Measurements from ENCODE around the gene GGACT. TPM values are rescaled to one million over a fixed set of nuclear protein-coding genes. Genes with fewer than 3 reads are reported as not detected.
"Not testable (repeated sequence)": the region's sequence is repeated elsewhere in the genome, so short reads cannot be mapped to it uniquely, and the experiment has no call there.

The GGACT gene
- total RNA-seq, 1 donor from 2014 or later, result 3.7 TPM

GRCh38 chr13:100526318-100527000, 62.1 kb downstream of the GGACT start:
- H3K9me3 ChIP-seq (ENCODE audit: control insufficient read depth in 3 of 3, low read length in 3 of 3), result no peaks in the 10 kb centered on the region
- no peaks in the 10 kb centered on the region for H3K27me3 ChIP-seq (ENCODE audit: control insufficient read depth in 3 of 3, insufficient read depth in 3 of 3, low read length in 3 of 3)
- H3K9ac ChIP-seq (ENCODE audit: low read depth in 1 of 3, low read length in 3 of 3), result no peak overlapping the region
- no peaks in the 10 kb centered on the region for H3K4me1 ChIP-seq (ENCODE audit: control insufficient read depth in 3 of 3, insufficient read depth in 3 of 3, low read length in 3 of 3)
- H3K4me3 ChIP-seq (ENCODE audit: low read length in 3 of 3), result no peak overlapping the region
- H3K36me3 ChIP-seq (ENCODE audit: control insufficient read depth in 3 of 3, insufficient read depth in 3 of 3, low read length in 3 of 3), result peaks cover 0 to 12% (median 4%) of the 10 kb centered on the region in 3 donors
- no peak overlapping the region for H3K27ac ChIP-seq (ENCODE audit: low read depth, low read length)

DNA sequence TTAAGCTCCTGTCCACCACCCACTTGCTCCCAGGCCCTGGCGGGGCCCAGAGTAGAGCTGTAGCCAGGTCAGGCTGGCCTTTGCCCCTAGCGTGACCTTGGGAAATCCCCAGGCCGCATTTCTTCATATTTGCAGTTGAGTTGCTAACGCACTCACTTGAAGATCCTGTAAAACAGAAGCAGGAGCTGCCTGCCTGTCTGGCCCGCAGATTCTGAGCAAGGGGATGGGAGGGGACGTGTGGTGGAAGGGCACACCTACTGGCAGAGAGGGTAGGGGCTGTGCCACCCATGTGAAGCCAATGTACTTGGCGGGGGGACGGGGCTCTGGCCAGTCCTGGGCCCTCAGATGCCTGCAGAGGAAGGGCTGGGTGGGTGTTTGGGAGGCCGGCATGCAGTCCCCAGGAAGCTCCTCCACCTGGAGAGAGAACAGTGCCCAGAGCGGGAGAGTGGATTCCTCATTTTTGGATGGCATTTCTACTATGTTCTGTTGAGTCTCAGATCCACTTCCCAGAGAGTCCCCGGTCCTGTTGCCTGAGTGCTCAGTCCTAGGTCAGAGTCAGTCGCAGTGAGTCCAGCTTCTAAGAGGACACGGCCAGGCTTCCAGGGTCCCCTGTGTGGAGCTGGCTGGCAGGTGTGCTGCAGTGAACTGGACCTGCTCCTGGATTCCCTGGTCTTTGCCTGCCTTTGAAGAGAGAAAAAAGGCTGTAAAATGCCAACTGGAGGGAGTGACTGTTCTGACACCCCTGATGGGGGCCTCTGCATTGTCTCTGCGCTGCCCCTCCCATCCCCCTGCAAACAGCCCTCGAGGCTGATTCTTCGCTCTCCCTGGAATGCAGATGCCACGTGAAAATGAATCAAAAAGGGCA, 62.9 kb downstream of the GGACT start:
- Histone ChIP-seq H3K9me3 (ENCODE audit: control insufficient read depth in 3 of 3, low read length in 3 of 3) (no peaks in the 10 kb centered on the region), H3K4me1 (ENCODE audit: control insufficient read depth in 3 of 3, insufficient read depth in 3 of 3, low read length in 3 of 3) (no peaks in the 10 kb centered on the region), H3K27ac (ENCODE audit: low read depth, low read length) (no peak overlapping the region), H3K9ac (ENCODE audit: low read depth in 1 of 3, low read length in 3 of 3) (no peak overlapping the region), H3K27me3 (ENCODE audit: control insufficient read depth in 3 of 3, insufficient read depth in 3 of 3, low read length in 3 of 3) (no peaks in the 10 kb centered on the region), H3K36me3 (ENCODE audit: control insufficient read depth in 3 of 3, insufficient read depth in 3 of 3, low read length in 3 of 3) (peaks cover 0 to 12% (median 4%) of the 10 kb centered on the region in 3 donors), H3K4me3 (ENCODE audit: low read length in 3 of 3) (no peak overlapping the region)

DNA sequence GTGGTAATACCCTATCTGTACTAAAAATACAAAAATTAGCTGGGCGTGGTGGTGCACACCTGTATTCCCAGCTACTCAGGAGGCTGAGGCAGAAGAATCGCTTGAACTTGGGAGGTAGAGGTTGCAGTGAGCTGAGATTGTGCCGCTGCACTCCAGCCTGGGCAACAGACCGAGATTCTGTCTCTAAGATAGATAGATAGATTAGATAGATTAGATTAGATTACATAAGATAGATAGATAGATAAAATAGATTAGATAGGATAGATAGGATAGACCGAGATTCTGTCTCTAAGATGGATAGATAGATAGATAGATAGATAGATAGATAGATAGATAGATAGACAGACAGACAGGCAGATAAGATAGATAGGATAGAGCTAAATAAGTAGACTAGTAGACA, 63.9 kb downstream of the GGACT start:
- peaks cover 0 to 12% (median 4%) of the 10 kb centered on the region in 3 donors for H3K36me3 ChIP-seq (ENCODE audit: control insufficient read depth in 3 of 3, insufficient read depth in 3 of 3, low read length in 3 of 3)
- H3K9ac ChIP-seq (ENCODE audit: low read depth in 1 of 3, low read length in 3 of 3); H3K4me1 ChIP-seq (ENCODE audit: control insufficient read depth in 3 of 3, insufficient read depth in 3 of 3, low read length in 3 of 3); H3K27ac ChIP-seq (ENCODE audit: low read depth, low read length); H3K9me3 ChIP-seq (ENCODE audit: control insufficient read depth in 3 of 3, low read length in 3 of 3); H3K4me3 ChIP-seq (ENCODE audit: low read length in 3 of 3); H3K27me3 ChIP-seq (ENCODE audit: control insufficient read depth in 3 of 3, insufficient read depth in 3 of 3, low read length in 3 of 3): not testable (repeated sequence)

DNA sequence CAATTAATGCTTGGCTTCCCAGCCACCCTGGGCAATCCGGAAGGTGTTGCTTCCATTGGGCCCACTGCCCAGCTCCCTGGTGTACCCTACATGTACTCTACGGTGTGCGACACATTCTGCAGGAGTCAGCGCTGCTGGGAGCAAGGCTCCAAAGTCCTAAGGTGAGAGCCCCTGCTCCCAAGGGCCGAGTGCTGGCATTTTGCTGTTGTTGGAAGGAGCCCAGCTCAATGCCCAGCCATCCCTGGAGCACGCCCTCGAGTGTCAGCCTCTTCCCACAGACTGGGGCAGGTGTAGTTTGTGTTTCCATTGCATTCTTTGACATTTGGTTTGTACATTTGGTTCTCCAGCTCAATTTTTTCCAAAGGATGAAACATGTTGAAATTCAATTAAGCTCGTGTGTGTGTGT, 64.6 kb downstream of the GGACT start:
- Histone ChIP-seq H3K27ac (ENCODE audit: low read depth, low read length) (no peak overlapping the region), H3K36me3 (ENCODE audit: control insufficient read depth in 3 of 3, insufficient read depth in 3 of 3, low read length in 3 of 3) (peaks cover 0 to 9% (median 4%) of the 10 kb centered on the region in 3 donors), H3K27me3 (ENCODE audit: control insufficient read depth in 3 of 3, insufficient read depth in 3 of 3, low read length in 3 of 3) (no peaks in the 10 kb centered on the region), H3K9me3 (ENCODE audit: control insufficient read depth in 3 of 3, low read length in 3 of 3) (no peaks in the 10 kb centered on the region), H3K4me3 (ENCODE audit: low read length in 3 of 3) (no peak overlapping the region), H3K4me1 (ENCODE audit: control insufficient read depth in 3 of 3, insufficient read depth in 3 of 3, low read length in 3 of 3) (no peaks in the 10 kb centered on the region), H3K9ac (ENCODE audit: low read depth in 1 of 3, low read length in 3 of 3) (no peak overlapping the region)

DNA sequence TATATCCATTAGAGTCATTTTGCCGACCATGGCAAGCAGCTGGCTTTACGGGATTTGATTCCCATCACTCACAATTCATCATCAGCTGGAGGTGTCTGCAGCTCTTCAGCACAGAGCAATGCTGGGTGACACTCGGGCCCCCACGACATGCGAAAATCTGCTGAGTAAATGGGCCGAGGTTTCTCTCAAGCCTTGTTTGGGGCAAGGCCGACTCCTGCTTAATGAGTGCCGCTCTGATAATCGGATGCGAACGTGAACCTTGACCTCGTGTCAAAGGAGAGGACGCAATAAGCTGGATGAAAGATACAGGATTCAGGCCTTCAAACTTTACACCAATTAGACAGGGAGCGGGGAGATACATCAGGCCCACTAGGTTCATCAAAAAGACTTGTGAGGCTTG, 65.2 kb downstream of the GGACT start:
- Histone ChIP-seq H3K9ac (ENCODE audit: low read depth in 1 of 3, low read length in 3 of 3) (no peak overlapping the region), H3K4me1 (ENCODE audit: control insufficient read depth in 3 of 3, insufficient read depth in 3 of 3, low read length in 3 of 3) (no peaks in the 10 kb centered on the region), H3K9me3 (ENCODE audit: control insufficient read depth in 3 of 3, low read length in 3 of 3) (no peaks in the 10 kb centered on the region), H3K27ac (ENCODE audit: low read depth, low read length) (no peak overlapping the region), H3K4me3 (ENCODE audit: low read length in 3 of 3) (no peak overlapping the region), H3K36me3 (ENCODE audit: control insufficient read depth in 3 of 3, insufficient read depth in 3 of 3, low read length in 3 of 3) (peaks cover 0 to 9% (median 4%) of the 10 kb centered on the region in 3 donors), H3K27me3 (ENCODE audit: control insufficient read depth in 3 of 3, insufficient read depth in 3 of 3, low read length in 3 of 3) (no peaks in the 10 kb centered on the region)

DNA sequence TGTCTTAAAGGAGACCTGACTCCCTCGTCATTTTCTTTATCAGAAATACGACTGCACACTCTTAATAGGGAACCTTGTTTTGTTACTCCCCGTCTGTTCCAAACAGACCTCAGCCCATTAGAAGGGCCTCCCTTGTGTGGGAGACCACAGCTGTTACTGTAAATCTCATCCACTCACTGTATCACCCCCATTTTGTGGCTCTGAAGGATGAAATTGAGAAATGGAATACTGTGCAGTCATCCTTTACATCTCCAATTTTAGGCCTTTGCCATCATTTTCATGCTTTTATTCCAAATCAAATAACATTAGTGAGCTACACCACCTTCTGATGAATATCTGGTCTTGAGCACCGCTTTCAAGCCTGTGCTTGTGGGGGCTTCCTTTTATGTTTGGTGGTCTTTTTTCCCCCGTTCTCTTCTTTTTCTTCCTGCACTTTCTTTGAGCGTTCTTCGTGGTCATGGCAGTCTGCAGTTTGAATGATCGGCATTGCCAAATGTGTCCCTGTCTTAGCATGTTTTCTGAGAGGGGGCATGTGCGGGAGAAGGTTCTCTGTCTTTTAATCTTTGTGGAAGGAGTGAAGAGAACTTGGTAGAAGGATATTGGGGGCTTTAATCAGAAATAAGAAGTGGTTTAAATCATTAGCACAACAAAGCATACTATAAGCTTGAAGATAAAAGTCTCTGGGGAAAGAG, 65.8 kb downstream of the GGACT start:
- peaks cover 0 to 4% (median 4%) of the 10 kb centered on the region in 3 donors for H3K36me3 ChIP-seq (ENCODE audit: control insufficient read depth in 3 of 3, insufficient read depth in 3 of 3, low read length in 3 of 3)
- no peak overlapping the region for H3K9ac ChIP-seq (ENCODE audit: low read depth in 1 of 3, low read length in 3 of 3)
- H3K4me3 ChIP-seq (ENCODE audit: low read length in 3 of 3), result no peak overlapping the region
- H3K27ac ChIP-seq (ENCODE audit: low read depth, low read length), result no peak overlapping the region
- H3K4me1 ChIP-seq (ENCODE audit: control insufficient read depth in 3 of 3, insufficient read depth in 3 of 3, low read length in 3 of 3), result no peaks in the 10 kb centered on the region
- no peaks in the 10 kb centered on the region for H3K27me3 ChIP-seq (ENCODE audit: control insufficient read depth in 3 of 3, insufficient read depth in 3 of 3, low read length in 3 of 3)
- no peaks in the 10 kb centered on the region for H3K9me3 ChIP-seq (ENCODE audit: control insufficient read depth in 3 of 3, low read length in 3 of 3)

DNA sequence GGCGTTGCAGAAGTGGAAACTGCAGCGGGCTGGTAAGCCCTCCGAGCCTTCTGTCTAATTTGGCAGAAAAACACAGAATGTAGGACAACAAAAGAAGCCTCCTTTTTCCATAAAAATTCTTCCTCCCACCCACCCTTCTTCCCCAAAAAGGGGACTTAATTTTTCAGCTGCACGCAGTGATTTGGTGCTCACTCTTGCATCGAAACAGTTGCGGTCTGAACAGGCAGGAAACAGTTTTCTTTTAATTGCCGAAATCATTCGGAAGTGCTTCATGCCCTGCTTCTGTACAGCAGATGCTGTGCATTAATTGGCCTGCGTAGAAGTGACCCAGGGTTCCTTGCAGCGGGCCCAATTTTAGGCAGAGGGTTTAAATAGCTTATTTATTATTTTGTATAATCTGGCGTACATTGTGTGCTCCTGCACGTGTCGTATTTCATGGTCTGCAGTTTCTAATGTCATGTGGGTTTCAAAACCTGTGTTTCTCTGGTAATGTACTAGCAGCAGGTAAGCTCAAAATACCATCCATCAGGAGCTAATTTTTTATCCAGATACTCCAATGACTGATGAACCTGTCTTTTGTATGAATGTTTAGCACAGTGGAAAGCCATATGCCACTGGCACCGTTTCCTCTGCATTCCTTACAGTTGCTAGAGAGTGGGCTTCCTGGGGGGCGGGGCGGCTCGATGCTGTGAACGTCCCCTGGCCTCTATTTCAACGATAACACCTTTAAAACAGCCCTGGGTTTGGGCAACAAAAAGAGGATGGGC, 66.6 kb downstream of the GGACT start:
- Histone ChIP-seq H3K9me3 (ENCODE audit: control insufficient read depth in 3 of 3, low read length in 3 of 3) (no peaks in the 10 kb centered on the region), H3K9ac (ENCODE audit: low read depth in 1 of 3, low read length in 3 of 3) (no peak overlapping the region), H3K27ac (ENCODE audit: low read depth, low read length) (no peak overlapping the region), H3K4me1 (ENCODE audit: control insufficient read depth in 3 of 3, insufficient read depth in 3 of 3, low read length in 3 of 3) (no peaks in the 10 kb centered on the region), H3K36me3 (ENCODE audit: control insufficient read depth in 3 of 3, insufficient read depth in 3 of 3, low read length in 3 of 3) (peaks cover 0 to 3% (median under 1%) of the 10 kb centered on the region in 3 donors), H3K4me3 (ENCODE audit: low read length in 3 of 3) (no peak overlapping the region), H3K27me3 (ENCODE audit: control insufficient read depth in 3 of 3, insufficient read depth in 3 of 3, low read length in 3 of 3) (no peaks in the 10 kb centered on the region)

DNA sequence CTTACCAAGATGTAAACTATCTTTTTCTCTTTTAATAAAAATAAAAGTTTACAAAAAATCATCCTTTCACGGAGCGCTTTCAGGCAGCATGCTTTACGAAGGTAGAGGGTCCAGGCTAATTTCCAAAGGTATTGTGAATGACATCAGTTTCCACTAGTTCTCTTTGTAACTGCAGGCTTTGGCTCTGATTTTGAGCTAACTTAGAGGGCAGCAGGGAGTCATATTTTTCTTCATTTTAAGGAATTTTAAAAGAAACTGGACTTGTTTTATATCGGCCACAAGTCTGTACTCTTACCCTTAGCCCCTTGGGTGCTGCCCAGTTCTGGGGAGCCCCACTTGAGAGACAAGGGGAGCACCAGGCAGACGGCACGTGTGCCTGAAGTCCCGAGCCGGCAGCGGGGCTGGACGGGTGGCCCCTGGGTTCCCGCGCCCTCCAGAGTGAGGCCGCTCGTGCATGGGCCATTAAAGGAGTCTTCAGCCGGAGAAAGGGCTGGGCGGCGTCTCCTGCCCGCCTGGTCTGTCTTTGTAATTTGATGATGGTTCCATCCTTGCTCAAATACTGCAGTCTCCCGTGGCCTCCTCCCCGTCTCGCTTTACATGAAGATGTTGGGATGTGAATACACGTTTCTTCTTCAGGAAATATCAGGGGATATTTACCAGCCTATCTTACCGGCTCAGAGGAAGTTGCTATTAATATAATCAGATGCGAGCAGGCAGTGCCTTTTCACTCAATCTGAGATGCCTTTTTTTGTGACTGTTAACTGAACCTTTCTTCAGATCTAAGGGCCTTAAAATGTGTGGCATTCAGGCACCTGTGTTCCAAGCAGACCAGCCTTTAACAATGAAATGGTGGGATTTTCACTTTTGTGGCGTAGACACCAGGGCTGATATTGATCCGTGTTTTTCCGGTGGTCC, 67.4 kb downstream of the GGACT start:
- Histone ChIP-seq H3K9me3 (ENCODE audit: control insufficient read depth in 3 of 3, low read length in 3 of 3) (no peaks in the 10 kb centered on the region), H3K4me1 (ENCODE audit: control insufficient read depth in 3 of 3, insufficient read depth in 3 of 3, low read length in 3 of 3) (no peaks in the 10 kb centered on the region), H3K27me3 (ENCODE audit: control insufficient read depth in 3 of 3, insufficient read depth in 3 of 3, low read length in 3 of 3) (no peaks in the 10 kb centered on the region), H3K4me3 (ENCODE audit: low read length in 3 of 3) (no peak overlapping the region), H3K9ac (ENCODE audit: low read depth in 1 of 3, low read length in 3 of 3) (no peak overlapping the region), H3K27ac (ENCODE audit: low read depth, low read length) (no peak overlapping the region), H3K36me3 (ENCODE audit: control insufficient read depth in 3 of 3, insufficient read depth in 3 of 3, low read length in 3 of 3) (no peaks in the 10 kb centered on the region)

- no peak overlapping the region for H3K9ac ChIP-seq (ENCODE audit: low read depth in 1 of 3, low read length in 3 of 3)
- no peaks in the 10 kb centered on the region for H3K4me1 ChIP-seq (ENCODE audit: control insufficient read depth in 3 of 3, insufficient read depth in 3 of 3, low read length in 3 of 3)
- no peaks in the 10 kb centered on the region for H3K27me3 ChIP-seq (ENCODE audit: control insufficient read depth in 3 of 3, insufficient read depth in 3 of 3, low read length in 3 of 3)
- no peaks in the 10 kb centered on the region for H3K36me3 ChIP-seq (ENCODE audit: control insufficient read depth in 3 of 3, insufficient read depth in 3 of 3, low read length in 3 of 3)
- H3K4me3 ChIP-seq (ENCODE audit: low read length in 3 of 3), result no peak overlapping the region
- no peaks in the 10 kb centered on the region for H3K9me3 ChIP-seq (ENCODE audit: control insufficient read depth in 3 of 3, low read length in 3 of 3)
- H3K27ac ChIP-seq (ENCODE audit: low read depth, low read length), result no peak overlapping the region
These were observed 69.0 kb downstream of the GGACT start for GRCh38 chr13:100519626-100520025.
